Stomach (tissue), 9 donors: ENCODE data around the gene PRKCB. TPM values are rescaled to one million over a fixed set of nuclear protein-coding genes. Genes with fewer than 3 reads are reported as not detected.

ENCODE experiments used
- DNase-seq, 2 donors: peaks; one replicate each; pipeline versions ENCODE4 v3.0.0 to v3.0.0-alpha.2; 2013 to 2019
- H3K27ac ChIP-seq, 5 donors: fragments of 200-600 bp in 4 of 5; sonication (generic) in 4 of 5; one replicate each; pipeline ENCODE4 v1.5.1; 2013 to 2019; ENCODE audit warnings: mild to moderate bottlenecking in 1 of 5, moderate library complexity in 1 of 5
- H3K27me3 ChIP-seq, 3 donors: fragments of 200-600 bp; sonication (generic); one replicate each; pipeline ENCODE4 v1.5.1; 2017 to 2019; ENCODE audit warnings: mixed run types in 1 of 3
- H3K36me3 ChIP-seq, 4 donors: fragments of 200-600 bp; sonication (generic); 1 replicate in 3 of 4; 2 replicates in 1 of 4; pipeline ENCODE4 v1.5.1; 2016 to 2019
- H3K4me1 ChIP-seq, 4 donors: fragments of 200-600 bp; sonication (generic); one replicate each; pipeline ENCODE4 v1.5.1; 2016 to 2019
- H3K4me3 ChIP-seq, 4 donors: fragments of 200-600 bp; sonication (generic) in 3 of 4; one replicate each; pipeline ENCODE4 v1.5.1; 2016 to 2019; ENCODE audit warnings: mild to moderate bottlenecking in 1 of 4
- H3K9me3 ChIP-seq, 4 donors: fragments of 200-600 bp; sonication (generic); one replicate each; pipeline ENCODE4 v1.5.1; 2016 to 2019
- CTCF ChIP-seq, 7 experiments: fragments of 450-650 bp in 4 of 7; fragments of 200-600 bp in 3 of 7; sonication (generic) in 3 of 7; IDR thresholded peaks; one replicate each; pipeline ENCODE4 v1.5.1; 2016 to 2019; ENCODE audit warnings: antibody characterized with exemption in 7 of 7, control low read depth in 2 of 7, mild to moderate bottlenecking in 1 of 7
- EP300 ChIP-seq: sonication (generic); formaldehyde crosslinking; IDR thresholded peaks from one replicate; pipeline ENCODE4 v1.6.1; 2017; ENCODE audit warnings: antibody characterized with exemption
- POLR2A ChIP-seq, 4 donors: fragments of 450-650 bp; IDR thresholded peaks; one replicate each; pipeline ENCODE4 v1.6.1; 2016; ENCODE audit warnings: antibody characterized with exemption in 4 of 4, control low read depth in 2 of 4, mild to moderate bottlenecking in 1 of 4, moderate library complexity in 1 of 4
- POLR2AphosphoS5 ChIP-seq, 3 donors: sonication (generic); formaldehyde crosslinking; IDR thresholded peaks; one replicate each; pipeline ENCODE4 v1.6.1; 2016; ENCODE audit warnings: antibody characterized with exemption in 3 of 3
- WGBS, 5 donors: extraction: QIAGEN DNeasy Blood & Tissue Kit in 3 of 5; methylation state at CpG; one replicate each; pipeline versions ENCODE4 v1.1.5 to v1.1.7; 2013 to 2018; 5-methylcytosine and 5-hydroxymethylcytosine counted together
- intact Hi-C: fragments of 100-400 bp; cut with DNase I; formaldehyde crosslinking; loops from one replicate; pipeline ENCODE4 v1.15.1; 2023; ENCODE audit warnings: low total_unique reads
- polyA plus RNA-seq, 3 donors: library from polyadenylated mRNA; stranded (reverse); fragments of 200-250 nt; gene quantifications; one replicate each; pipeline ENCODE4 v1.2.3, GENCODE V29; 2013
- total RNA-seq, 5 donors: library from RNA; depleted of rRNA; stranded (reverse); fragments of >200 nt; gene quantifications; one replicate each; pipeline versions ENCODE4 v1.1.0 to v1.2.3, GENCODE V29; 2014 to 2016
- donor health status: healthy with polysubstance abuse.
- donor health status: Bipolar disorder and iron deficiency.
- donor health status: healthy.

PRKCB gene
- total and polyA plus RNA-seq, 8 donors, result 1.1 to 49.6 (median 14.7) TPM

- WGBS, 5 donors, result 69 to 80% (median 79%) methylated on average over 7 of the region's 7 CpGs
- H3K36me3 ChIP-seq, result no peaks in the 10 kb centered on the region
- peaks cover 0 to 20% (median 11%) of the 10 kb centered on the region in 4 donors for H3K9me3 ChIP-seq
- peaks cover 0 to 35% (median 13%) of the 10 kb centered on the region in 4 donors for H3K4me1 ChIP-seq
- H3K27ac ChIP-seq, result no peak overlapping the region
- intact Hi-C loops, result no loop called here
- peaks cover 0 to 50% (median 31%) of the 10 kb centered on the region in 3 donors for H3K27me3 ChIP-seq
- DNase-seq, result no peak
- TF ChIP-seq POLR2A (IDR thresholded peaks at IDR 0.05), result no peak
- no peak for TF ChIP-seq EP300
- no peak for TF ChIP-seq CTCF (IDR thresholded peaks at IDR 0.05)
- no peak for TF ChIP-seq POLR2AphosphoS5 (IDR thresholded peaks at IDR 0.05)
- no peak overlapping the region for H3K4me3 ChIP-seq
Measured at GRCh38 chr16:23833960-23834685, 1.7 kb upstream of the PRKCB start.

- Histone ChIP-seq H3K36me3 (no peaks in the 10 kb centered on the region), H3K4me3 (peak overlapping the region; percentile 54 to 69 (median 57)), H3K27me3 (peaks cover 0 to 50% (median 31%) of the 10 kb centered on the region in 3 donors), H3K27ac (peak overlapping the region in 3 of 5 donors; percentile 49 to 59 (median 57)), H3K9me3 (peaks cover 0 to 6% (median 1%) of the 10 kb centered on the region in 4 donors), H3K4me1 (peaks cover 0 to 35% (median 13%) of the 10 kb centered on the region in 4 donors)
- intact Hi-C loops, result no loop called here
- no peak for TF ChIP-seq POLR2A (IDR thresholded peaks at IDR 0.05)
- TF ChIP-seq POLR2AphosphoS5 (IDR thresholded peaks at IDR 0.05), result no peak
- TF ChIP-seq EP300, result no peak
- no peak for TF ChIP-seq CTCF (IDR thresholded peaks at IDR 0.05)
- 0 to 5% (median 2%) methylated on average over 20 to 45 of the region's 45 CpGs; no CpG with 5 or more reads in 1 of the 5 donors for WGBS, 5 donors
- no peak for DNase-seq
Measured at GRCh38 chr16:23836078-23836403, 258 bp downstream of the PRKCB start.

- Histone ChIP-seq H3K27ac (peak overlapping the region in 3 of 5 donors; percentile 49 to 59 (median 57)), H3K9me3 (peaks cover 0 to under 1% (median 0%) of the 10 kb centered on the region in 4 donors), H3K36me3 (no peaks in the 10 kb centered on the region), H3K4me1 (peaks cover 0 to 35% (median 13%) of the 10 kb centered on the region in 4 donors), H3K27me3 (peaks cover 0 to 50% (median 31%) of the 10 kb centered on the region in 3 donors), H3K4me3 (peak overlapping the region; percentile 54 to 69 (median 57))
- intact Hi-C loops, result no loop called here
- TF ChIP-seq POLR2AphosphoS5 (IDR thresholded peaks at IDR 0.05), result no peak
- TF ChIP-seq EP300, result no peak
- TF ChIP-seq CTCF (IDR thresholded peaks at IDR 0.05), result no peak
- TF ChIP-seq POLR2A (IDR thresholded peaks at IDR 0.05), result no peak
- peak; percentile 27 to 48 for DNase-seq
- WGBS, 5 donors, result 1 to 3% (median 2%) methylated on average over 28 to 63 of the region's 63 CpGs
Measured at GRCh38 chr16:23836404-23837311, 875 bp downstream of the PRKCB start.
